Neural cell (in vitro differentiated cells): ENCODE results near the gene SPSB4. TPM values are rescaled to one million over a fixed set of nuclear protein-coding genes. Genes with fewer than 3 reads are reported as not detected.

Experiments used
- H2AFZ ChIP-seq: fragments of 200-600, 300-800 bp; sonication (generic), shearing (Covaris generic); 2 replicates; pipeline ENCODE4 v1.6.0; 2014; ENCODE audit warnings: low read depth, mild to moderate bottlenecking, antibody characterized with exemption, low read length, moderate library complexity
- H3F3A ChIP-seq: fragments of 200-600 bp; shearing (Covaris generic); 2 replicates; pipeline ENCODE4 v1.6.1; 2016; ENCODE audit warnings: mild to moderate bottlenecking, moderate library complexity, mixed read lengths, antibody characterized with exemption, low read length; ENCODE audit not compliant: insufficient read depth, poor library complexity, severe bottlenecking
- H3K27ac ChIP-seq: fragments of 200-600, 300-800 bp; sonication (generic), shearing (Covaris generic); 2 replicates; pipeline ENCODE4 v1.5.1; 2014; ENCODE audit warnings: mild to moderate bottlenecking, low read length, moderate library complexity
- H3K27me3 ChIP-seq: fragments of 300-800, 200-600 bp; sonication (generic), shearing (Covaris generic); 2 replicates; pipeline ENCODE4 v1.6.0; 2014; ENCODE audit warnings: mild to moderate bottlenecking, low read depth, low read length, moderate library complexity; ENCODE audit not compliant: insufficient read depth
- H3K36me3 ChIP-seq: fragments of 300-800, 200-600 bp; sonication (generic), shearing (Covaris generic); 2 replicates; pipeline ENCODE4 v1.5.1; 2014; ENCODE audit warnings: mild to moderate bottlenecking, antibody characterized with exemption, low read length, moderate library complexity; ENCODE audit not compliant: insufficient read depth
- H3K4me2 ChIP-seq: fragments of 300-800, 200-600 bp; sonication (generic), shearing (Covaris generic); 2 replicates; pipeline ENCODE4 v1.6.0; 2014; ENCODE audit warnings: mild to moderate bottlenecking, low read length
- H3K4me3 ChIP-seq: fragments of 300-800, 200-600 bp; sonication (generic), shearing (Covaris generic); 2 replicates; pipeline ENCODE4 v1.5.1; 2014; ENCODE audit warnings: mild to moderate bottlenecking, low read length, moderate library complexity
- H3K79me2 ChIP-seq: fragments of 200-600 bp; shearing (Covaris generic); replicated peaks from 2 replicates; pipeline ENCODE4 v1.6.0; 2014; ENCODE audit warnings: mild to moderate bottlenecking, low read length, moderate library complexity; ENCODE audit not compliant: insufficient read depth
- H3K9ac ChIP-seq: fragments of 300-800, 200-600 bp; sonication (generic), shearing (Covaris generic); 2 replicates; pipeline ENCODE4 v1.6.1; 2016; ENCODE audit warnings: mild to moderate bottlenecking, low read length, mixed read lengths
- H3K9me2 ChIP-seq: fragments of 200-600 bp; shearing (Covaris generic); 2 replicates; pipeline ENCODE4 v1.6.1; 2016; ENCODE audit warnings: mild to moderate bottlenecking, low read length, mixed read lengths; ENCODE audit not compliant: insufficient read depth
- H3K9me3 ChIP-seq: fragments of 200-600, 300-800 bp; sonication (generic), shearing (Covaris generic); 2 replicates; pipeline ENCODE4 v1.6.1; 2016; ENCODE audit warnings: mild to moderate bottlenecking, mixed run types, low read length, moderate library complexity, mixed read lengths
- H4K20me1 ChIP-seq: fragments of 200-600 bp; shearing (Covaris generic); 2 replicates; pipeline ENCODE4 v1.6.1; 2016; ENCODE audit warnings: mild to moderate bottlenecking, mixed run types; ENCODE audit not compliant: insufficient read depth
- EP300 ChIP-seq: fragments of 450-650 bp; conservative IDR thresholded peaks from 2 replicates; pipeline ENCODE4 v1.6.1; 2014; ENCODE audit warnings: antibody characterized with exemption, mild to moderate bottlenecking, moderate library complexity; ENCODE audit not compliant: poor library complexity, severe bottlenecking
- EZH2 ChIP-seq: fragments of 200-600, 300-800 bp; shearing (Covaris generic), sonication (generic); IDR thresholded peaks from 2 replicates; pipeline ENCODE4 v1.6.1; 2014; ENCODE audit warnings: antibody characterized with exemption, low read length, borderline replicate concordance, mild to moderate bottlenecking; ENCODE audit not compliant: insufficient read depth, poor library complexity, severe bottlenecking
- MXI1 ChIP-seq: fragments of 450-650 bp; conservative IDR thresholded peaks from 2 replicates; pipeline ENCODE4 v1.6.1; 2014; ENCODE audit warnings: antibody characterized with exemption, mild to moderate bottlenecking; ENCODE audit not compliant: poor library complexity, severe bottlenecking
- POLR2AphosphoS5 ChIP-seq: IDR thresholded peaks from 2 replicates; pipeline ENCODE4 v1.6.1; 2012
- RAD21 ChIP-seq: fragments of 450-650 bp; conservative IDR thresholded peaks from 2 replicates; pipeline ENCODE4 v1.6.1; 2014; ENCODE audit warnings: antibody characterized with exemption, mild to moderate bottlenecking, moderate library complexity
- SMC3 ChIP-seq: fragments of 450-650 bp; conservative IDR thresholded peaks from 2 replicates; pipeline ENCODE4 v1.6.1; 2014; ENCODE audit warnings: antibody characterized with exemption, mild to moderate bottlenecking, moderate library complexity; ENCODE audit not compliant: poor library complexity
- TAF1 ChIP-seq: IDR thresholded peaks from 2 replicates; pipeline ENCODE4 v1.6.1; 2012; ENCODE audit warnings: low read depth
- polyA plus RNA-seq: library from polyadenylated mRNA; depleted of rRNA; stranded (reverse); fragments of >200 nt; gene quantifications from 2 replicates; pipeline ENCODE4 v1.2.3, GENCODE V29; 2014
- TF ChIP-seq, protein P1 (sequence below): IDR thresholded peaks from 2 replicates; pipeline ENCODE4 v1.6.1; 2012; ENCODE audit warnings: borderline replicate concordance
- TF ChIP-seq, protein P2 (sequence below): fragments of 450-650 bp; IDR thresholded peaks from 2 replicates; pipeline ENCODE4 v1.5.1; 2014; ENCODE audit warnings: antibody characterized with exemption, mild to moderate bottlenecking, moderate library complexity; ENCODE audit not compliant: poor library complexity, severe bottlenecking

Gene SPSB4
- polyA plus RNA-seq, 1 donor from 2014 or later = 6.1 TPM

DNA sequence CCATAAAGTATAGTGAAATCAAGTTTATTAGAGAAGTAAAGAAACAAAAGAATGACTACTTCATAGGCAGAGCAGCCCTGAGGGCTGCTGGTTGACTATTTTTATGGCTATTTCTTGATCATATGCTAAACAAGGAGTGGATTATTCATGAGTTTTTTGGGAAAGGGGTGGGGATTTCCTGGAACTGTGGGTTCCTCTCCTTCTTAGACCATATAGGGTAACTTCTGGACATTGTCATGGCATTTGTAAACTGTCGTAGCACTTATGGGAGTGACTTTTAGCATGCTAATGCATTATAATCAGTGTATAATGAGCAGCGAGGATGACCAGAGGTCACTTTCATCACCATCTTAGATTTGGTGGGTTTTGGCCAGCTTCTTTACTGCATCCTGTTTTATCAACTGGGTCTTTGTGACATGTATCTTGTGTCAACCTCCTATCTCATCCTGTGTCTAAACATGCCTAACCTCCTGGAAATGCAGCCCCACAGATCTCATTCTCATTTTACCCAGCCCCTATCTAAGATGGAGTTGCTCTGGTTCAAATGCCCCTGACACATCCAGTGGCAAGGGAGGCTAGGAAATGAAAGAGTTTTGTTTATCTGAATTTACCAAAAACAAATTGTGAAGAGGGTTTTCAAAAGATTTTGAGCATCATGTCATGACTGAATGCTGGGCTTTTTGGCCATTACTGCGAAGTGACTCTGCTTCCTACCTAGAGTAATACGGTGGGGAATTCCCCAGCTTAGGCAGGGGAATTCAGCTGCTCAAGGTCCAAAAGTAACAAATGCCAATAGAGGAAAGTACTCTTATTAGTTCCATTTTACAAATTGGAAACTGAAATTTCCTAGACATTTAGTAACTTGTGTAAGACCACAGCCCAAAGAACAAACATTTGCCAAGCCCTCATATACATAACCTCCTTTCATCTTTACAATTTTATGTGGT is 6.2 kb upstream of the SPSB4 start:
- H2AFZ ChIP-seq = no peak overlapping the region
- no peaks in the 10 kb centered on the region for H3K27me3 ChIP-seq
- no peak overlapping the region for H3K4me2 ChIP-seq
- TF ChIP-seq, protein P1, sequence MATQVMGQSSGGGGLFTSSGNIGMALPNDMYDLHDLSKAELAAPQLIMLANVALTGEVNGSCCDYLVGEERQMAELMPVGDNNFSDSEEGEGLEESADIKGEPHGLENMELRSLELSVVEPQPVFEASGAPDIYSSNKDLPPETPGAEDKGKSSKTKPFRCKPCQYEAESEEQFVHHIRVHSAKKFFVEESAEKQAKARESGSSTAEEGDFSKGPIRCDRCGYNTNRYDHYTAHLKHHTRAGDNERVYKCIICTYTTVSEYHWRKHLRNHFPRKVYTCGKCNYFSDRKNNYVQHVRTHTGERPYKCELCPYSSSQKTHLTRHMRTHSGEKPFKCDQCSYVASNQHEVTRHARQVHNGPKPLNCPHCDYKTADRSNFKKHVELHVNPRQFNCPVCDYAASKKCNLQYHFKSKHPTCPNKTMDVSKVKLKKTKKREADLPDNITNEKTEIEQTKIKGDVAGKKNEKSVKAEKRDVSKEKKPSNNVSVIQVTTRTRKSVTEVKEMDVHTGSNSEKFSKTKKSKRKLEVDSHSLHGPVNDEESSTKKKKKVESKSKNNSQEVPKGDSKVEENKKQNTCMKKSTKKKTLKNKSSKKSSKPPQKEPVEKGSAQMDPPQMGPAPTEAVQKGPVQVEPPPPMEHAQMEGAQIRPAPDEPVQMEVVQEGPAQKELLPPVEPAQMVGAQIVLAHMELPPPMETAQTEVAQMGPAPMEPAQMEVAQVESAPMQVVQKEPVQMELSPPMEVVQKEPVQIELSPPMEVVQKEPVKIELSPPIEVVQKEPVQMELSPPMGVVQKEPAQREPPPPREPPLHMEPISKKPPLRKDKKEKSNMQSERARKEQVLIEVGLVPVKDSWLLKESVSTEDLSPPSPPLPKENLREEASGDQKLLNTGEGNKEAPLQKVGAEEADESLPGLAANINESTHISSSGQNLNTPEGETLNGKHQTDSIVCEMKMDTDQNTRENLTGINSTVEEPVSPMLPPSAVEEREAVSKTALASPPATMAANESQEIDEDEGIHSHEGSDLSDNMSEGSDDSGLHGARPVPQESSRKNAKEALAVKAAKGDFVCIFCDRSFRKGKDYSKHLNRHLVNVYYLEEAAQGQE = no peak
- TF ChIP-seq EZH2 (no peak), TAF1 (no peak), MXI1 (no peak), RAD21 (no peak), EP300 (no peak)
- TF ChIP-seq, protein P2, sequence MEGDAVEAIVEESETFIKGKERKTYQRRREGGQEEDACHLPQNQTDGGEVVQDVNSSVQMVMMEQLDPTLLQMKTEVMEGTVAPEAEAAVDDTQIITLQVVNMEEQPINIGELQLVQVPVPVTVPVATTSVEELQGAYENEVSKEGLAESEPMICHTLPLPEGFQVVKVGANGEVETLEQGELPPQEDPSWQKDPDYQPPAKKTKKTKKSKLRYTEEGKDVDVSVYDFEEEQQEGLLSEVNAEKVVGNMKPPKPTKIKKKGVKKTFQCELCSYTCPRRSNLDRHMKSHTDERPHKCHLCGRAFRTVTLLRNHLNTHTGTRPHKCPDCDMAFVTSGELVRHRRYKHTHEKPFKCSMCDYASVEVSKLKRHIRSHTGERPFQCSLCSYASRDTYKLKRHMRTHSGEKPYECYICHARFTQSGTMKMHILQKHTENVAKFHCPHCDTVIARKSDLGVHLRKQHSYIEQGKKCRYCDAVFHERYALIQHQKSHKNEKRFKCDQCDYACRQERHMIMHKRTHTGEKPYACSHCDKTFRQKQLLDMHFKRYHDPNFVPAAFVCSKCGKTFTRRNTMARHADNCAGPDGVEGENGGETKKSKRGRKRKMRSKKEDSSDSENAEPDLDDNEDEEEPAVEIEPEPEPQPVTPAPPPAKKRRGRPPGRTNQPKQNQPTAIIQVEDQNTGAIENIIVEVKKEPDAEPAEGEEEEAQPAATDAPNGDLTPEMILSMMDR = no peak
- H3K79me2 ChIP-seq = no peaks in the 10 kb centered on the region
- no peak overlapping the region for H3K27ac ChIP-seq
- no peaks in the 10 kb centered on the region for H3K36me3 ChIP-seq
- H3K9me3 ChIP-seq = no peaks in the 10 kb centered on the region
- no peak overlapping the region for H3K4me3 ChIP-seq
- H3K9ac ChIP-seq = no peak overlapping the region
- no peaks in the 10 kb centered on the region for H3K9me2 ChIP-seq
- no peaks in the 10 kb centered on the region for H4K20me1 ChIP-seq
- H3F3A ChIP-seq = no peaks in the 10 kb centered on the region

DNA sequence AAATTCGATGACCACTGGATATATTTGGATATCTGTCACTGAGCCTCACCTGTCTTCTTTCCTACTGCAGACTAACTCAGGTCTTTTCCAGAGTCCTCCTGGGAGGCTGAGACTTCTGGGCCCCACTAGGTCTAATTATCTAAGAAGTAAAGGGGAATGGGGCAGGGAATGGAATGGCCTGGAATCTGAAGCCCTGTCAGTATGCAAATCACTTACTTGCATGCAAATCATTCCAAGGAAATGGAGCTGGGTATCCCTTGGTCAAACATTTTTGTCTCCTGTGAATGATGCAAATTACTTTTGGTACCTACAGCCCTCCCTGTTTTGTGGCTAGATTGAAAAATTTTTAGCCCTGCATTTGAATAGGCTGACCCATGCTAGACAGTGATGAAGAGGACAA is 5.3 kb upstream of the SPSB4 start:
- Histone ChIP-seq H3K36me3 (no peaks in the 10 kb centered on the region), H3K79me2 (no peaks in the 10 kb centered on the region), H3K27ac (no peak overlapping the region), H4K20me1 (no peaks in the 10 kb centered on the region), H2AFZ (no peak overlapping the region), H3K9ac (no peak overlapping the region), H3F3A (no peaks in the 10 kb centered on the region), H3K4me3 (no peak overlapping the region), H3K9me3 (no peaks in the 10 kb centered on the region), H3K9me2 (no peaks in the 10 kb centered on the region), H3K4me2 (no peak overlapping the region), H3K27me3 (no peaks in the 10 kb centered on the region)
- TF ChIP-seq TAF1 (no peak), RAD21 (no peak), EP300 (no peak), MXI1 (no peak), EZH2 (no peak), SMC3 (no peak), POLR2AphosphoS5 (no peak)
- TF ChIP-seq, protein P1 = no peak
- TF ChIP-seq, protein P2 = no peak
